Calu3 (cell line): ENCODE data around the gene LGMN. TPM values are rescaled to one million over a fixed set of nuclear protein-coding genes. Genes with fewer than 3 reads are reported as not detected.

Experiments
- BruUV-seq: library from RNA; stranded (reverse); fragments of 400-500 nt; replicated peaks from 2 replicates; lab custom pipeline; 2021; lab: Mats Ljungman, UMichigan
- CTCF ChIA-PET: fragments of 300-600 bp; sonication (Branson Sonifier 250); formaldehyde crosslinking; loops from one replicate; lab custom pipeline; 2022; ENCODE audit warnings: antibody characterized with exemption; lab: Charles Lee
- DNase-seq: peaks from one replicate; pipeline ENCODE4 v3.0.0; 2022
- H3K27ac Mint-ChIP-seq: one replicate; pipeline ENCODE4 v1.8.0; 2022; ENCODE audit warnings: mixed read lengths; ENCODE audit not compliant: unreplicated experiment
- H3K27me3 Mint-ChIP-seq: one replicate; pipeline ENCODE4 v1.8.0; 2022; ENCODE audit warnings: mixed read lengths; ENCODE audit not compliant: unreplicated experiment
- H3K36me3 Mint-ChIP-seq: one replicate; pipeline ENCODE4 v1.8.0; 2022; ENCODE audit warnings: mild to moderate bottlenecking, moderate library complexity, mixed read lengths; ENCODE audit not compliant: insufficient read depth, unreplicated experiment
- H3K4me1 Mint-ChIP-seq: one replicate; pipeline ENCODE4 v1.8.0; 2022; ENCODE audit warnings: mild to moderate bottlenecking, low read depth, mixed read lengths; ENCODE audit not compliant: unreplicated experiment
- H3K4me3 Mint-ChIP-seq: one replicate; pipeline ENCODE4 v1.8.0; 2022; ENCODE audit warnings: mild to moderate bottlenecking, low read depth, moderate library complexity, mixed read lengths; ENCODE audit not compliant: unreplicated experiment
- H3K9me3 Mint-ChIP-seq: one replicate; pipeline ENCODE4 v1.8.0; 2022; ENCODE audit warnings: low read depth, mixed read lengths; ENCODE audit not compliant: unreplicated experiment
- CTCF ChIP-seq: fragments of 200-600 bp; IDR thresholded peaks from one replicate; pipeline ENCODE4 v1.8.0; 2022; ENCODE audit warnings: antibody characterized with exemption; ENCODE audit not compliant: unreplicated experiment
- intact Hi-C: fragments of 100-400 bp; cut with micrococcal nuclease; formaldehyde crosslinking; loops from one replicate; pipeline ENCODE4 v1.10.0; 2022; ENCODE audit not compliant: unreplicated experiment
- total RNA-seq: library from RNA; stranded (reverse); gene quantifications from 2 replicates; pipeline ENCODE4 v1.2.3, GENCODE V29; 2022

Gene LGMN
- total RNA-seq, 1 experiment from 2014 or later, result 64.9 TPM

GRCh38 chr14:92687681-92688433 lies 60.6 kb downstream of the LGMN start:
- intact Hi-C loops, result loop anchor here (10.0 kb wide), 1 partner anchor 97 kb away; no protein-coding TSS in a partner anchor
- Mint-ChIP-seq H3K27ac (no peak overlapping the region), H3K27me3 (no peaks in the 10 kb centered on the region), H3K36me3 (peaks cover 21% of the 10 kb centered on the region), H3K4me3 (no peak overlapping the region), H3K4me1 (no peaks in the 10 kb centered on the region), H3K9me3 (no peaks in the 10 kb centered on the region)
- CTCF ChIA-PET, result interaction anchor here (0.7 to 1.3 kb wide), 2 partner anchors 94 to 96 kb away, joined by 3 to 10 read pairs; no protein-coding TSS in a partner anchor
- TF ChIP-seq CTCF, result no peak
- no TSS peak for BruUV-seq
- no peak for DNase-seq

GRCh38 chr14:92686900-92687427 lies 61.5 kb downstream of the LGMN start:
- Mint-ChIP-seq H3K36me3 (peaks cover 17% of the 10 kb centered on the region), H3K4me3 (no peak overlapping the region), H3K27me3 (no peaks in the 10 kb centered on the region), H3K9me3 (no peaks in the 10 kb centered on the region), H3K27ac (no peak overlapping the region), H3K4me1 (no peaks in the 10 kb centered on the region)
- DNase-seq, result peak; percentile 91
- intact Hi-C loops, result loop anchor here (10.0 kb wide), 1 partner anchor 98 kb away; no protein-coding TSS in a partner anchor
- TF ChIP-seq CTCF, result peak; percentile 97
- CTCF ChIA-PET, result interaction anchor here (0.5 to 1.6 kb wide), 5 partner anchors 39 to 99 kb away, joined by 3 to 10 read pairs (median 4); partner anchors contain the start of gene LGMN
- BruUV-seq, result no TSS peak

- no peak for TF ChIP-seq CTCF
- peaks cover 12% of the 10 kb centered on the region for H3K36me3 Mint-ChIP-seq
- no peaks in the 10 kb centered on the region for H3K9me3 Mint-ChIP-seq
- CTCF ChIA-PET, result interaction anchor here (1.2 to 1.6 kb wide), 4 partner anchors 40 to 100 kb away, joined by 3 to 10 read pairs (median 4); partner anchors contain the start of gene LGMN
- no peak overlapping the region for H3K27ac Mint-ChIP-seq
- no peak for DNase-seq
- intact Hi-C loops, result loop anchor here (10.0 kb wide), 1 partner anchor 98 kb away; no protein-coding TSS in a partner anchor
- no peak overlapping the region for H3K4me3 Mint-ChIP-seq
- BruUV-seq, result no TSS peak
- H3K4me1 Mint-ChIP-seq, result no peaks in the 10 kb centered on the region
- no peaks in the 10 kb centered on the region for H3K27me3 Mint-ChIP-seq
Measured at GRCh38 chr14:92686411-92686899, 62.0 kb downstream of the LGMN start.

GRCh38 chr14:92685784-92686355 lies 62.6 kb downstream of the LGMN start:
- no TSS peak for BruUV-seq
- Mint-ChIP-seq H3K9me3 (no peaks in the 10 kb centered on the region), H3K27me3 (no peaks in the 10 kb centered on the region), H3K4me3 (no peak overlapping the region), H3K36me3 (peaks cover 11% of the 10 kb centered on the region), H3K4me1 (no peaks in the 10 kb centered on the region), H3K27ac (no peak overlapping the region)
- CTCF ChIA-PET, result interaction anchor here (1.3 to 1.6 kb wide), 2 partner anchors 63 to 100 kb away, joined by 3 to 4 read pairs; partner anchors contain the start of gene LGMN
- intact Hi-C loops, result loop anchor here (10.0 kb wide), 1 partner anchor 99 kb away; no protein-coding TSS in a partner anchor
- DNase-seq, result no peak
- no peak for TF ChIP-seq CTCF
